Measurements from ENCODE around the gene TLE6. TPM values are rescaled to one million over a fixed set of nuclear protein-coding genes. Genes with fewer than 3 reads are reported as not detected.

The TLE6 gene
- total RNA-seq (2021; fragmentation: NEBNext Ultra II Directional; extraction: Animal tissue kit (Norgen Biotek cat#: 25700)) (1.8 and 2.5 TPM in 2 replicates), polyA plus RNA-seq (2011; rRNA removed) (2.9 and 3.4 TPM in 2 replicates), polyA minus RNA-seq (2011; rRNA and poly(A)+ RNA removed) (1.3 and 1.5 TPM in 2 replicates)
- polyA plus RNA-seq (2011; cell fraction: cytosol; rRNA removed): 4.1 TPM
- polyA plus RNA-seq (2011; cell fraction: nucleus; rRNA removed): 8.6 TPM
- 1.5 to 2.8 TPM (median 2.3 TPM) in 4 replicates for polyA plus RNA-seq (2012, experiment 1 of 2)
- polyA plus RNA-seq (2012, experiment 2 of 2): 1.7 TPM
- polyA plus RNA-seq (2013, experiment 1 of 2): 2.5 TPM
- 2.4 TPM for polyA plus RNA-seq (2013, experiment 2 of 2)
- polyA minus RNA-seq (2011; cell fraction: cytosol; rRNA and poly(A)+ RNA removed): 2.2 TPM
- 2.4 TPM for polyA minus RNA-seq (2011; cell fraction: nucleus; rRNA and poly(A)+ RNA removed)
- long read RNA-seq, experiment 1: 0 reads
- long read RNA-seq, experiment 2: 0 reads

GRCh38 chr19:2977001-2977745 lies at the start of gene TLE6:
Gene TLE6 (plus strand): TSS chr19:2977564. CDS start chr19:2978234, 670 bp downstream.
- no peak within 1 kb of the TSS for H3K4ac ChIP-seq (replicated peaks; ENCODE audit: insufficient read length, low read depth, low read length)
- H2BK120ac ChIP-seq (replicated peaks; ENCODE audit: low read depth, low read length): no peak within 1 kb of the TSS
- H3K23me2 ChIP-seq (ENCODE audit: low read depth, low read length): peaks cover 8% of the 10 kb centered on the region; the same call in 1 of the 2 replicates
- no peaks in the 10 kb centered on the region for H3K79me2 ChIP-seq (ENCODE audit: control insufficient read depth in 1 of 2, insufficient read depth in 2 of 2, low read length in 2 of 2)
- no peaks in the 10 kb centered on the region for H4K20me1 ChIP-seq (replicated peaks in 1 of 2; ENCODE audit: control insufficient read depth in 1 of 2, insufficient read depth in 2 of 2, low read length in 2 of 2)
- H3K9me3 ChIP-seq (ENCODE audit: insufficient read depth in 2 of 2, low read depth in 1 of 2, low read length in 1 of 2): no peaks in the 10 kb centered on the region
- 0% methylated on average over 27 of the region's 51 CpGs; no CpG with 5 or more reads in 1 of the 2 experiments for WGBS, 2 experiments (ENCODE audit: extremely low coverage in 1 of 2, insufficient coverage in 1 of 2, insufficient read length in 1 of 2, insufficient replicate concordance in 2 of 2, low coverage in 1 of 2, low lambda C conversion rate in 2 of 2, missing lambda C conversion rate in 1 of 2)
- no peak within 1 kb of the TSS for H4K5ac ChIP-seq (ENCODE audit: insufficient read length, low read depth, low read length)
- DNase-seq (ENCODE audit: low read depth in 1 of 2, low spot score in 2 of 2): peak; percentile 95 to 97
- no peaks in the 10 kb centered on the region for H3K36me3 ChIP-seq (ENCODE audit: control insufficient read depth in 2 of 4, insufficient read depth in 4 of 4, low read length in 3 of 4)
- H3K23ac ChIP-seq (ENCODE audit: insufficient read length): no peak within 1 kb of the TSS
- no peak within 1 kb of the TSS for H3K56ac ChIP-seq (replicated peaks; ENCODE audit: insufficient read length, low read depth, low read length)
- H2BK5ac ChIP-seq (ENCODE audit: low read depth, low read length): no peak within 1 kb of the TSS; the same call in 1 of the 2 replicates
- no peak for FAIRE-seq
- no peak within 1 kb of the TSS for H4K91ac ChIP-seq (replicated peaks; ENCODE audit: insufficient read length, low read length)
- peak within 1 kb of the TSS; percentile 84 to 95 for H3K4me2 ChIP-seq (ENCODE audit: insufficient read depth in 1 of 2, low read depth in 2 of 2, low read length in 2 of 2)
- peak within 1 kb of the TSS; percentile 61; the same call in 1 of the 2 replicates for H2BK15ac ChIP-seq (ENCODE audit: low read length)
- H2AK5ac ChIP-seq (ENCODE audit: low read depth, low read length): no peak within 1 kb of the TSS
- H3K4me3 ChIP-seq (ENCODE audit: extremely low read depth in 1 of 4, insufficient read depth in 2 of 4, low read depth in 3 of 4, low read length in 4 of 4): peak within 1 kb of the TSS; percentile 33 to 58 (median 42); a peak in 7 of 8 replicates
- no peak within 1 kb of the TSS for H2AFZ ChIP-seq (ENCODE audit: low read length)
- ChIA-PET CTCF (ENCODE audit: partially characterized antibody) (interaction anchor here (0.5 to 2.6 kb wide), 12 partner anchors 20 to 327 kb away, joined by 3 to 8 read pairs (median 4); no protein-coding TSS in a partner anchor), POLR2A (ENCODE audit: partially characterized antibody) (interaction anchor here (0.7 to 4.3 kb wide), 10 partner anchors 9 to 98 kb away, joined by 3 to 26 read pairs (median 4); no protein-coding TSS in a partner anchor)
- peaks cover 0 to 13% (median 10%) of the 10 kb centered on the region in 4 experiments; a peak in 6 of 7 replicates for H3K27me3 ChIP-seq (replicated peaks in 1 of 4; ENCODE audit: control insufficient read depth in 3 of 4, extremely low read depth in 1 of 4, insufficient read depth in 3 of 4, low read length in 3 of 4)
- peaks cover 0 to 13% (median 7%) of the 10 kb centered on the region in 4 experiments; a peak in 5 of 7 replicates for H3K4me1 ChIP-seq (replicated peaks in 1 of 4; ENCODE audit: control insufficient read depth in 3 of 4, insufficient read depth in 4 of 4, low read length in 3 of 4)
- no peak within 1 kb of the TSS; the same call in 1 of the 2 replicates for H3K18ac ChIP-seq (ENCODE audit: extremely low read depth, low read length)
- no peak within 1 kb of the TSS for H3K9ac ChIP-seq (replicated peaks in 1 of 4; ENCODE audit: extremely low read depth in 1 of 4, low read depth in 3 of 4, low read length in 3 of 4)
- no peaks in the 10 kb centered on the region for H3K79me1 ChIP-seq (ENCODE audit: low read depth, low read length)
- no peak within 1 kb of the TSS; the same call in 1 of the 2 replicates for H4K8ac ChIP-seq (ENCODE audit: extremely low read depth, insufficient read depth, low read length)
- H3K27ac ChIP-seq (ENCODE audit: low read depth, low read length): no peak within 1 kb of the TSS
- H2BK20ac ChIP-seq (ENCODE audit: low read length): no peak within 1 kb of the TSS
- H2BK12ac ChIP-seq (ENCODE audit: low read depth, low read length): peak within 1 kb of the TSS; percentile 27; the same call in 1 of the 2 replicates
- H3K14ac ChIP-seq (ENCODE audit: insufficient read length): no peak within 1 kb of the TSS
- peak; percentile 76 for TF ChIP-seq CHD2 (IDR thresholded peaks at IDR 0.05; ENCODE audit: low read length)
- no peak for TF ChIP-seq SIRT6 (IDR thresholded peaks at IDR 0.05; ENCODE audit: low read length)
- TF ChIP-seq FOSL1 (IDR thresholded peaks at IDR 0.05; ENCODE audit: insufficient read depth, low read depth, low read length): no peak
- TF ChIP-seq CBX5 (IDR thresholded peaks at IDR 0.05; ENCODE audit: low read depth, low read length): no peak
- peak; percentile 79 for TF ChIP-seq MAX (IDR thresholded peaks at IDR 0.05)
- TF ChIP-seq SP2 (IDR thresholded peaks at IDR 0.05; ENCODE audit: low read length): no peak
- peak in 1 of 2 experiments; percentile 63; a peak in 1 of 3 replicates for TF ChIP-seq EP300 (IDR thresholded peaks at IDR 0.05; ENCODE audit: borderline replicate concordance in 1 of 2, low read depth in 2 of 2, low read length in 2 of 2)
- TF ChIP-seq PHF8 (conservative IDR thresholded peaks at IDR 0.05; ENCODE audit: low read depth, low read length): no peak
- TF ChIP-seq ZNF274 (IDR thresholded peaks at IDR 0.05; ENCODE audit: borderline replicate concordance, extremely low read depth, low read length): no peak
- TF ChIP-seq SP4 (IDR thresholded peaks at IDR 0.05; ENCODE audit: low read length): no peak
